SK-N-SH (cell line): Measurements from ENCODE around the gene TBX1. TPM values are rescaled to one million over a fixed set of nuclear protein-coding genes. Genes with fewer than 3 reads are reported as not detected.

Source experiments
- CTCF ChIA-PET: fragments of 300-600, 350-600 bp; formaldehyde crosslinking; extraction: SDS; loops from one replicate; lab custom pipeline; 2021; lab: Yijun Ruan, JAX
- POLR2A ChIA-PET: fragments of 350-600 bp; sonication (Branson Sonifier 250); formaldehyde crosslinking; extraction: SDS; loops from one replicate; lab custom pipeline; 2020; ENCODE audit warnings: antibody characterized with exemption, inconsistent platforms; lab: Yijun Ruan, JAX
- DNase-seq: peaks from one replicate; pipeline ENCODE4 v3.0.0; 2012
- H2AFZ ChIP-seq: fragments of 200-600 bp; sonication (generic); 2 replicates; pipeline ENCODE4 v1.8.1; 2016; ENCODE audit warnings: antibody characterized with exemption, mild to moderate bottlenecking, low read depth
- H3F3A ChIP-seq: fragments of 200-600 bp; sonication (generic); replicated peaks from 2 replicates; pipeline ENCODE3; 2016; ENCODE audit warnings: antibody characterized with exemption, mild to moderate bottlenecking; ENCODE audit not compliant: insufficient read depth
- H3K27ac ChIP-seq, 2 experiments: fragments of 200-500 bp in 1 of 2; fragments of 200-600 bp in 1 of 2; sonication (Bioruptor generic) in 1 of 2; sonication (generic), shearing (Covaris generic) in 1 of 2; 2 replicates each; pipeline versions ENCODE4 v1.5.1 to v1.6.1; 2014 to 2016; ENCODE audit warnings: low read depth in 2 of 2, inconsistent platforms in 1 of 2, low read length in 1 of 2, mild to moderate bottlenecking in 1 of 2, mixed read lengths in 1 of 2
- H3K27me3 ChIP-seq: fragments of 200-600 bp; sonication (generic), shearing (Covaris generic); 2 replicates; pipeline ENCODE4 v1.6.1; 2016; ENCODE audit warnings: mixed run types; ENCODE audit not compliant: insufficient read depth
- H3K36me3 ChIP-seq, 2 experiments: fragments of 200-500 bp in 1 of 2; fragments of 200-600 bp in 1 of 2; sonication (Bioruptor generic) in 1 of 2; sonication (generic) in 1 of 2; replicated peaks in 1 of 2; 2 replicates each; pipeline versions ENCODE3 to v1.5.1; 2014 to 2016; ENCODE audit warnings: low read length in 1 of 2, mild to moderate bottlenecking in 1 of 2; ENCODE audit not compliant: insufficient read depth in 2 of 2, control insufficient read depth in 1 of 2
- H3K4me1 ChIP-seq, 2 experiments: fragments of 200-500 bp in 1 of 2; fragments of 200-600 bp in 1 of 2; sonication (Bioruptor generic) in 1 of 2; sonication (generic), shearing (Covaris generic) in 1 of 2; 2 replicates each; pipeline versions ENCODE4 v1.5.1 to v1.6.1; 2014 to 2016; ENCODE audit warnings: low read depth in 1 of 2, low read length in 1 of 2, mixed run types in 1 of 2; ENCODE audit not compliant: insufficient read depth in 2 of 2, control insufficient read depth in 1 of 2
- H3K4me2 ChIP-seq: fragments of 200-600 bp; sonication (generic), shearing (Covaris generic); 2 replicates; pipeline ENCODE4 v1.6.1; 2017; ENCODE audit warnings: mixed run types
- H3K4me3 ChIP-seq, 2 experiments: fragments of 200-500 bp in 1 of 2; fragments of 200-600 bp in 1 of 2; sonication (Bioruptor generic) in 1 of 2; sonication (generic), shearing (Covaris generic) in 1 of 2; 2 replicates each; pipeline versions ENCODE4 v1.5.1 to v1.8.1; 2014 to 2016; ENCODE audit warnings: low read depth in 2 of 2, inconsistent platforms in 1 of 2, low read length in 1 of 2, mild to moderate bottlenecking in 1 of 2, mixed read lengths in 1 of 2, moderate library complexity in 1 of 2
- H3K79me2 ChIP-seq: fragments of 200-600 bp; sonication (generic); 2 replicates; pipeline ENCODE4 v1.8.1; 2017; ENCODE audit warnings: mild to moderate bottlenecking; ENCODE audit not compliant: insufficient read depth
- H3K9ac ChIP-seq: fragments of 200-600 bp; sonication (generic); 2 replicates; pipeline ENCODE4 v1.6.1; 2017; ENCODE audit warnings: mixed run types
- H3K9me2 ChIP-seq: fragments of 200-600 bp; sonication (generic); 2 replicates; pipeline ENCODE4 v1.6.1; 2017; ENCODE audit warnings: mixed run types
- H3K9me3 ChIP-seq: fragments of 200-600 bp; sonication (generic); 2 replicates; pipeline ENCODE4 v1.6.1; 2017; ENCODE audit warnings: mixed run types, mild to moderate bottlenecking, moderate library complexity
- H4K20me1 ChIP-seq: fragments of 200-600 bp; sonication (generic); 2 replicates; pipeline ENCODE4 v1.6.1; 2017; ENCODE audit warnings: mild to moderate bottlenecking, mixed run types; ENCODE audit not compliant: insufficient read depth
- CTCF ChIP-seq: fragments of 200-600 bp; sonication (generic); IDR thresholded peaks from 2 replicates; pipeline ENCODE4 v1.6.1; 2017; ENCODE audit warnings: antibody characterized with exemption, mild to moderate bottlenecking, moderate library complexity
- EZH2phosphoT487 ChIP-seq: fragments of 200-600 bp; sonication (generic); IDR thresholded peaks from 2 replicates; pipeline ENCODE4 v1.6.1; 2017; ENCODE audit warnings: low read depth, mixed run types, mild to moderate bottlenecking, antibody characterized with exemption, moderate library complexity, borderline replicate concordance
- FOSL2 ChIP-seq: IDR thresholded peaks from 2 replicates; pipeline ENCODE4 v1.4.0; 2012; ENCODE audit warnings: low read depth, mild to moderate bottlenecking, moderate library complexity, borderline replicate concordance
- JUND ChIP-seq: IDR thresholded peaks from 2 replicates; pipeline ENCODE4 v1.4.0; 2012
- MEF2A ChIP-seq: IDR thresholded peaks from 2 replicates; pipeline ENCODE4 v1.4.0; 2012; ENCODE audit warnings: low read depth, borderline replicate concordance
- RCOR1 ChIP-seq: fragments of 150-350 bp; IDR thresholded peaks from 2 replicates; pipeline ENCODE4 v1.6.1; 2017; ENCODE audit warnings: antibody characterized with exemption, low read length
- TAF1 ChIP-seq: IDR thresholded peaks from 2 replicates; pipeline ENCODE4 v1.6.1; 2012; ENCODE audit warnings: low read depth, mild to moderate bottlenecking, low read length, moderate library complexity, borderline replicate concordance
- TCF12 ChIP-seq: IDR thresholded peaks from 2 replicates; pipeline ENCODE4 v1.4.0; 2012
- WGBS: methylation state at CpG from one replicate; pipeline ENCODE4 v1.1.6; 2017; ENCODE audit warnings: low lambda C conversion rate; 5-methylcytosine and 5-hydroxymethylcytosine counted together
- polyA plus RNA-seq, 3 experiments: library from polyadenylated mRNA; depleted of rRNA; stranded (reverse); fragments of >200 nt; gene quantifications; 2 replicates each; pipeline ENCODE4 v1.2.3, GENCODE V29; 2012
- TF ChIP-seq, protein P1 (sequence below): IDR thresholded peaks from 2 replicates; pipeline ENCODE4 v1.6.1; 2012; ENCODE audit warnings: mild to moderate bottlenecking, low read depth, low read length, moderate library complexity

The TBX1 gene
- polyA plus RNA-seq, 1 of the 3 experiments (the other 2 are of a cell fraction): not detected

- Histone ChIP-seq H4K20me1 (no peaks in the 10 kb centered on the region), H3K27me3 (no peaks in the 10 kb centered on the region), H3K4me1 (no peaks in the 10 kb centered on the region), H3K27ac (no peak overlapping the region), H3F3A (no peaks in the 10 kb centered on the region), H3K4me3 (no peak overlapping the region), H3K36me3 (peaks cover 0 to 3% of the 10 kb centered on the region in 2 experiments), H2AFZ (no peak overlapping the region), H3K9ac (no peak overlapping the region), H3K4me2 (no peak overlapping the region), H3K79me2 (no peaks in the 10 kb centered on the region), H3K9me3 (peaks cover 4% of the 10 kb centered on the region; the same call in 1 of the 2 replicates), H3K9me2 (no peaks in the 10 kb centered on the region)
- no peak for DNase-seq
- no peak for TF ChIP-seq CTCF
- no peak for TF ChIP-seq EZH2phosphoT487
- TF ChIP-seq RCOR1: no peak
- no peak for TF ChIP-seq FOSL2
- no peak for TF ChIP-seq MEF2A
- TF ChIP-seq TAF1: no peak
- ChIA-PET POLR2A (interaction anchor here (0.6 kb wide), 1 partner anchor 39 kb away, joined by 3 read pairs; no protein-coding TSS in a partner anchor), CTCF (interaction anchor here (1.7 kb wide), 1 partner anchor 27 kb away, joined by 5 read pairs; no protein-coding TSS in a partner anchor)
- 95% methylated on average over 8 of the region's 24 CpGs for WGBS
These were observed 23.2 kb downstream of the TBX1 start for GRCh38 chr22:19783586-19784383.

DNA sequence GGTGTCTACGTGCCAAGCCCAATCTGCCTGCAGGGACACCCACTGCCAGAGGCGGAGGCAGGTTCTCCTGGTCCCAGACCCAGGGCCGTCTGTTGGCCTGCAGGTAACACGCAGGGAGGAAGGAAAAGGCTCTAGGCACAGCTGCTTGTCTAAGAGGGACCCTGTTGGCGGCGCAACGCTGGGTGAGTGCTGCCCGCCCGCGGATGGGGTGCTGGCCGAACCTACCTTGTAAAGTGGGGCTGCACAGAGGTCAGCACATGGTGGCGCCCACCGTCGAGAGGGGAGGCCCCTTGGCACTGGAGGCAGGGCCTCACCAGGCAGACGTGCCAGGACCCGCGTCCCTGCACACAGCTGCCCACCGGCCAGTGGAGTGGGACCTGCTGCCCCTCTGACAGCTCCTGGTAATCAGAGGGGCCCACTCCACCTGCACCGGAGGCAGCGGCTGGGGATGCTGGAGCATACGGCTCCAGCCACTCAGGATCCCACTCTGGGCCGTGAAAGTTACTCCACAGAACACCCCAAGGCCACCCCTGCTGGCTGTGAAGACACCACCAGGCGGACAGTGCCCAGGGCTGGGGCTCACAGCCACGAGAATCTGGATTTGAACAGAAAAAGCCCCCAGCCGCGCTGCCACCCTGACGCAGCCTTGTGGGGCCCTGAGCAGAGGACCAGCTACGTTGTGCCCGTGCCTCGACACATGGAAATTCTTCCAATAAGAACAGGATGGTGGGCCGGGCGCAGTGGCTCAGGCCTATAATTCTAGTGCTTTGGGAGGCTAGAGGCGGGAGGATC is 24.0 kb downstream of the TBX1 start:
- H3K9me2 ChIP-seq: no peaks in the 10 kb centered on the region
- TF ChIP-seq, protein P1, sequence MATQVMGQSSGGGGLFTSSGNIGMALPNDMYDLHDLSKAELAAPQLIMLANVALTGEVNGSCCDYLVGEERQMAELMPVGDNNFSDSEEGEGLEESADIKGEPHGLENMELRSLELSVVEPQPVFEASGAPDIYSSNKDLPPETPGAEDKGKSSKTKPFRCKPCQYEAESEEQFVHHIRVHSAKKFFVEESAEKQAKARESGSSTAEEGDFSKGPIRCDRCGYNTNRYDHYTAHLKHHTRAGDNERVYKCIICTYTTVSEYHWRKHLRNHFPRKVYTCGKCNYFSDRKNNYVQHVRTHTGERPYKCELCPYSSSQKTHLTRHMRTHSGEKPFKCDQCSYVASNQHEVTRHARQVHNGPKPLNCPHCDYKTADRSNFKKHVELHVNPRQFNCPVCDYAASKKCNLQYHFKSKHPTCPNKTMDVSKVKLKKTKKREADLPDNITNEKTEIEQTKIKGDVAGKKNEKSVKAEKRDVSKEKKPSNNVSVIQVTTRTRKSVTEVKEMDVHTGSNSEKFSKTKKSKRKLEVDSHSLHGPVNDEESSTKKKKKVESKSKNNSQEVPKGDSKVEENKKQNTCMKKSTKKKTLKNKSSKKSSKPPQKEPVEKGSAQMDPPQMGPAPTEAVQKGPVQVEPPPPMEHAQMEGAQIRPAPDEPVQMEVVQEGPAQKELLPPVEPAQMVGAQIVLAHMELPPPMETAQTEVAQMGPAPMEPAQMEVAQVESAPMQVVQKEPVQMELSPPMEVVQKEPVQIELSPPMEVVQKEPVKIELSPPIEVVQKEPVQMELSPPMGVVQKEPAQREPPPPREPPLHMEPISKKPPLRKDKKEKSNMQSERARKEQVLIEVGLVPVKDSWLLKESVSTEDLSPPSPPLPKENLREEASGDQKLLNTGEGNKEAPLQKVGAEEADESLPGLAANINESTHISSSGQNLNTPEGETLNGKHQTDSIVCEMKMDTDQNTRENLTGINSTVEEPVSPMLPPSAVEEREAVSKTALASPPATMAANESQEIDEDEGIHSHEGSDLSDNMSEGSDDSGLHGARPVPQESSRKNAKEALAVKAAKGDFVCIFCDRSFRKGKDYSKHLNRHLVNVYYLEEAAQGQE: no peak
- TF ChIP-seq FOSL2: no peak
- no peak for TF ChIP-seq EZH2phosphoT487
- TF ChIP-seq JUND: no peak
- no peak for TF ChIP-seq TCF12
- peaks cover 4% of the 10 kb centered on the region; the same call in 1 of the 2 replicates for H3K9me3 ChIP-seq
- 94% methylated on average over 15 of the region's 33 CpGs for WGBS
- H3K9ac ChIP-seq: no peak overlapping the region
- H3K36me3 ChIP-seq: peaks cover 0 to 3% of the 10 kb centered on the region in 2 experiments
- no peak overlapping the region for H3K27ac ChIP-seq
- ChIA-PET CTCF (interaction anchor here (1.0 to 1.7 kb wide), 2 partner anchors 28 to 66 kb away, joined by 3 to 5 read pairs; no protein-coding TSS in a partner anchor), POLR2A (interaction anchor here (0.6 kb wide), 2 partner anchors 40 to 127 kb away, joined by 3 read pairs; no protein-coding TSS in a partner anchor)
- H3K4me2 ChIP-seq: no peak overlapping the region
- DNase-seq: no peak
- no peaks in the 10 kb centered on the region for H3K27me3 ChIP-seq
- H3K4me3 ChIP-seq: no peak overlapping the region
- H3K4me1 ChIP-seq: no peaks in the 10 kb centered on the region
- no peaks in the 10 kb centered on the region for H4K20me1 ChIP-seq
- no peak overlapping the region for H2AFZ ChIP-seq
- no peaks in the 10 kb centered on the region for H3F3A ChIP-seq
- H3K79me2 ChIP-seq: no peaks in the 10 kb centered on the region
